NT2/D1 (cell line): ENCODE results near the gene PTBP3.

Experiments used
- SUZ12 ChIP-seq: IDR thresholded peaks from 2 replicates; pipeline ENCODE4 v1.6.1; 2011; ENCODE audit not compliant: insufficient read length, insufficient read depth; ENCODE audit errors: extremely low read depth
- YY1 ChIP-seq: IDR thresholded peaks from 2 replicates; pipeline ENCODE4 v1.6.1; 2011; ENCODE audit not compliant: insufficient read length, insufficient read depth
- ZNF274 ChIP-seq: IDR thresholded peaks from 2 replicates; pipeline ENCODE4 v1.6.1; 2011; ENCODE audit warnings: mild to moderate bottlenecking, low read depth, low read length

- TF ChIP-seq SUZ12 (no peak), ZNF274 (no peak), YY1 (no peak)
Measured at GRCh38 chr9:112173489-112174221, 159.8 kb downstream of the PTBP3 start.
